ENCODE measurements around the gene MAGEA9B. TPM values are rescaled to one million over a fixed set of nuclear protein-coding genes. Genes with fewer than 3 reads are reported as not detected.

The MAGEA9B gene
- not detected in 2 replicates for total RNA-seq

GRCh38 chrX:149587359-149587758 is at the start of gene MAGEA9B:
MAGEA9B (minus strand) TSS chrX:149587459; CDS start chrX:149583179, 4,280 bp downstream.

GRCh38 chrX:149631234-149632165 is 44.2 kb upstream of the MAGEA9B start, which contains the start of gene TMEM185A:
TMEM185A (minus strand) TSS chrX:149631792; CDS start chrX:149631580, 212 bp downstream.

GRCh38 chrX:149595214-149595613 is 8.0 kb upstream of the MAGEA9B start, which contains the start of gene HSFX2:
HSFX2 (minus strand) TSS chrX:149595314; CDS start chrX:149594700, 614 bp downstream.

GRCh38 chrX:149549701-149550100 is 37.6 kb downstream of the MAGEA9B start, which contains the start of gene HSFX3:
HSFX3 (minus strand) TSS chrX:149549924; CDS start chrX:149549852, 72 bp downstream.

GRCh38 chrX:149540621-149541520 is 46.4 kb downstream of the MAGEA9B start, which contains the start of gene EOLA1:
EOLA1 (plus strand) TSS chrX:149541012; CDS start chrX:149545631, 4,619 bp downstream.

Other genes with a start within 250 kb of the MAGEA9B start
- 32.1 and 58.4 TPM in 2 replicates for gene IDS, start 82.2 kb downstream of the MAGEA9B start, total RNA-seq
- gene EOLA1, start 46.4 kb downstream of the MAGEA9B start, total RNA-seq = 16.2 and 20.9 TPM in 2 replicates
- gene HSFX3, start 37.5 kb downstream of the MAGEA9B start, total RNA-seq = not detected in 2 replicates
- not detected in 2 replicates for gene HSFX2, start 7.9 kb upstream of the MAGEA9B start, total RNA-seq
- 16.4 and 17.7 TPM in 2 replicates for gene TMEM185A, start 44.3 kb upstream of the MAGEA9B start, total RNA-seq
- under 0.01 TPM in 1 of 2 replicates, not detected in the other for gene MAGEA11, start 124.6 kb upstream of the MAGEA9B start, total RNA-seq
- gene HSFX1, start 186.6 kb upstream of the MAGEA9B start, total RNA-seq = 0.87 and 2.0 TPM in 2 replicates
- gene MAGEA9, start 194.5 kb upstream of the MAGEA9B start, total RNA-seq = not detected in 2 replicates

Measured in smooth muscle cell of trachea (primary cell).